ENCODE data around the gene ANKRD40. TPM values are rescaled to one million over a fixed set of nuclear protein-coding genes. Genes with fewer than 3 reads are reported as not detected.

ANKRD40 gene
- total and polyA plus RNA-seq, 12 donors = 18.2 to 56.8 (median 42.7) TPM

DNA sequence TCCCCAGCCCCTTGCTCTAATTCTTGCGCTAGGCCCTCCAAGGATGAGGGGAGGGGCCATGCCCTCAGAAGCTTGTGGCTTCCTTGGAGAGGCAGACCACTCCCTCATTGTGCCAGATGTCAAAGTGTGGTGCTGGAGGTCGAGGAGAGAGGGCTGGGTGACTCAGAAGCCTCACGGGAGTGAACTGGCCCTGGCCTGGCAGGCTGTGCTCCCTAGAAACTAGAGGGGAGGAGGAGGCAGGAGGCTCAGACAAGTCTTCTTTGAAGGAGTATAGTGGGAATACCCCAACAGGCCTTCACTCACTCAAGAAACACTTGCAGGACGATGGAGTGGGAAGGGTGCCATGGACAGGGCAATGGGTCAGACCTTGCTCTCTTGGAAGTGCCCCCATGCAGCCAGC is 18.5 kb downstream of the ANKRD40 start:
- no peak overlapping the region for H3K27ac ChIP-seq
- H3K9me3 ChIP-seq = no peaks in the 10 kb centered on the region
- no peak for DNase-seq
- intact Hi-C loops (cut with DNase I) = loop anchor here in 2 of 10 donors (5.0 to 10.0 kb wide), 2 partner anchors 137 to 204 kb away; no protein-coding TSS in a partner anchor
- H3K27me3 ChIP-seq = no peaks in the 10 kb centered on the region
- peaks cover 2 to 40% (median 13%) of the 10 kb centered on the region in 9 donors for H3K4me1 ChIP-seq
- ATAC-seq = no peak
- TF ChIP-seq, protein P1, sequence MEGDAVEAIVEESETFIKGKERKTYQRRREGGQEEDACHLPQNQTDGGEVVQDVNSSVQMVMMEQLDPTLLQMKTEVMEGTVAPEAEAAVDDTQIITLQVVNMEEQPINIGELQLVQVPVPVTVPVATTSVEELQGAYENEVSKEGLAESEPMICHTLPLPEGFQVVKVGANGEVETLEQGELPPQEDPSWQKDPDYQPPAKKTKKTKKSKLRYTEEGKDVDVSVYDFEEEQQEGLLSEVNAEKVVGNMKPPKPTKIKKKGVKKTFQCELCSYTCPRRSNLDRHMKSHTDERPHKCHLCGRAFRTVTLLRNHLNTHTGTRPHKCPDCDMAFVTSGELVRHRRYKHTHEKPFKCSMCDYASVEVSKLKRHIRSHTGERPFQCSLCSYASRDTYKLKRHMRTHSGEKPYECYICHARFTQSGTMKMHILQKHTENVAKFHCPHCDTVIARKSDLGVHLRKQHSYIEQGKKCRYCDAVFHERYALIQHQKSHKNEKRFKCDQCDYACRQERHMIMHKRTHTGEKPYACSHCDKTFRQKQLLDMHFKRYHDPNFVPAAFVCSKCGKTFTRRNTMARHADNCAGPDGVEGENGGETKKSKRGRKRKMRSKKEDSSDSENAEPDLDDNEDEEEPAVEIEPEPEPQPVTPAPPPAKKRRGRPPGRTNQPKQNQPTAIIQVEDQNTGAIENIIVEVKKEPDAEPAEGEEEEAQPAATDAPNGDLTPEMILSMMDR (IDR thresholded peaks at IDR 0.05) = no peak
- WGBS, 2 donors = 62 to 75% methylated on average over 4 of the region's 4 CpGs
- peaks cover 0 to 26% (median 20%) of the 10 kb centered on the region in 9 donors for H3K36me3 ChIP-seq
- no peak overlapping the region for H3K4me3 ChIP-seq

DNA sequence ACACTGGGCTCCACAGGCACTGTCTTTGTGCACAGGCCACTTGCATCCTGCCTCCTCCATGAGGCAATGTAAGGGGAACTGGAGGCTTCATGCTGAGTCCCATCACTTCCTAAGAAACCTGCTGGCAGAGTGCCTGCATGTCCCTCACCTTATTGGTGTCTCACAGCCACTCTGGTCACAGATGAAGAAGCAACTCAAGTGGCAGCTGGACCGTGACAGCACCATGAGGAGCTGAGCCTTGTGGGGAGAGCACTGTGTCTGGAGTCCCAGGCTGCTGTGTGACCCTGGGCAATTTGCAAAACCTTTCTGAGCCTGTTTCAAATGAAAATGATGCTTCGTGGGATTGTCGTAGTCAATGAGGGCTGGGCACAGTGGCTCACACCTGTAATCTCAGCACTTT is 19.5 kb downstream of the ANKRD40 start:
- 96 to 97% methylated on average over 3 of the region's 3 CpGs for WGBS, 2 donors
- H3K27me3 ChIP-seq = no peaks in the 10 kb centered on the region
- DNase-seq (no peak), ATAC-seq (no peak)
- intact Hi-C loops (cut with DNase I) = loop anchor here in 2 of 10 donors (5.0 to 10.0 kb wide), 2 partner anchors 136 to 203 kb away; no protein-coding TSS in a partner anchor
- no peak overlapping the region for H3K27ac ChIP-seq
- H3K9me3 ChIP-seq = no peaks in the 10 kb centered on the region
- peaks cover 2 to 40% (median 13%) of the 10 kb centered on the region in 9 donors for H3K4me1 ChIP-seq
- TF ChIP-seq, protein P1 (IDR thresholded peaks at IDR 0.05) = no peak
- no peak overlapping the region for H3K4me3 ChIP-seq
- H3K36me3 ChIP-seq = peaks cover 0 to 16% (median 9%) of the 10 kb centered on the region in 9 donors

DNA sequence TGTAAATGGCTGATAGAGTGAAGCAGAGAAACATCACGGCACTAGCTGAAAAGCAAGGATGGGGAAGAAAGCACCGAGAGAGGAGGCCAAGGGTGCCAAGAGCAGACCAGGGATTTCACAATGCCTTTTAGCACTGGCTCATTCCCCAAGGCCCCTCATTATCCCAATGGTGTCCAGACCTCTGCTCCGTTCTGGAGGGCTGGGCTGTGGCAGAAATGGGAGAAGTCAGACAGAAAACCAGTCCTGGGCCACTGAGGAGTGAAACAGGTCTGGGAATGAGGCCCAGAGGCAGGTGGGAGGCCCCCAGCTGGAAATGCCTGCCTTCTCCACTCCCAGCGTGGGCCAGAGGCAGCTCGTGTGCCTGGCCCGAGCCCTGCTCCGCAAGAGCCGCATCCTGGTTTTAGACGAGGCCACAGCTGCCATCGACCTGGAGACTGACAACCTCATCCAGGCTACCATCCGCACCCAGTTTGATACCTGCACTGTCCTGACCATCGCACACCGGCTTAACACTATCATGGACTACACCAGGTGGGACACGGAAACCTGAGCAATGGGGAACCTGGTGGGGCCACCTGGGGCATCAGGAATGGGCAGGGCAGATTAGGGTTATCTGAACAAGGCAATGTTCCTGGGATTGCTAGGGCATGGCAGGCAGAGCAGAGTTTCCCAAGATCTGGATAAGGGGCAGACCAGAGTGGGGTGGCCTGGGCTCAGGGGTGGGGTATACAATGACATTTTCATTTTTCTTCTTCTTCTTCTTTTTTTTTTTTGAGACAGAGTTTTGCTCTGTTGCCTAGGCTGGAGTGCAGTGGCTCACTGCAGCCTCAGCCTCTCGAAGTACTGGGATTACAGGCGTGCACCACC is 20.3 kb downstream of the ANKRD40 start:
- DNase-seq = no peak
- H3K4me1 ChIP-seq = peaks cover 2 to 40% (median 13%) of the 10 kb centered on the region in 9 donors
- H3K36me3 ChIP-seq = peaks cover 0 to 8% (median 1%) of the 10 kb centered on the region in 9 donors
- peak overlapping the region in 6 of 10 donors; percentile 49 to 65 (median 57) for H3K27ac ChIP-seq
- TF ChIP-seq, protein P1 (IDR thresholded peaks at IDR 0.05) = no peak
- ATAC-seq = peak in 2 of 8 donors; percentile 8 to 11
- 88 to 91% methylated on average over 16 of the region's 16 CpGs for WGBS, 2 donors
- H3K9me3 ChIP-seq = no peaks in the 10 kb centered on the region
- no peaks in the 10 kb centered on the region for H3K27me3 ChIP-seq
- intact Hi-C loops (cut with DNase I) = loop anchor here in 3 of 10 donors (2.0 to 10.0 kb wide), 3 partner anchors 49 to 203 kb away; no protein-coding TSS in a partner anchor
- H3K4me3 ChIP-seq = no peak overlapping the region

DNA sequence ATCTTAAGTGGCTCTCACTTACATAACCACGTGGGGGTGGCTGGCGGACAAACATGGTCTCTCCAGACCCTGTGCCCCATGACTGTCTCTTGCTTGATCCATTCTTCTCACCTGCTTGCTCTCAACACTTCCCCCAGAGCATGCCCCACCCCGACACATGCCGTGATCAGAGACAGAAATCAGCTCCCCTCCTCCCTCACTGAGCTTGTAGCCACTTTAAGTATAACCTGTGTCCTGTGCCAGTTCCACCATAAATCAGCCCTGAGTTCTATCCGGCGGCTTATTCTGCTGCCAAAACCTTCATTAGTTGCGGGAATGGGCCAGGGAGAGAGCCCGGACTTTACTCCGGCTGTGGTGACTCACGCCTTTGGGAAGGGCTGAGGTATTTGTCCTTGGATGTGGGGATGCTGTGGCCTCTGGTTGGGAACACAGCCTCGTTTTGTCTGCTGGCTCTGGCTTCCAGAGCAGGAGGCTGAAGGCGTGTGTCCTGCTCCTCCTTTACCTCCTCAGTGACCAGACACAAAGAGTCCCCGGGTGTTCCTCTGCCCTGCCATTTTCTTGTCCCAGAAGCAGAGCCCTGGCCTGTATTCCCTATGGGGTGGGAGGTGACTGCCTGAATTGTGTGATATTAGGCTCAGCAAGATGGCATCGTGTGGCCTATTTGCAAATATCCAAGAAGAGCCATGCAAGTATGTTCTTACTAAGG is 21.1 kb downstream of the ANKRD40 start:
- intact Hi-C loops (cut with DNase I) = loop anchor here in 3 of 10 donors (2.0 to 10.0 kb wide), 3 partner anchors 48 to 202 kb away; no protein-coding TSS in a partner anchor

More for the DNA sequence above, 21.1 kb downstream of the ANKRD40 start:
- peak overlapping the region in 7 of 10 donors; percentile 39 to 65 (median 56) for H3K27ac ChIP-seq
- ATAC-seq = peak; percentile 21 to 91 (median 77)
- no peaks in the 10 kb centered on the region for H3K9me3 ChIP-seq
- H3K36me3 ChIP-seq = no peaks in the 10 kb centered on the region
- TF ChIP-seq, protein P1 (IDR thresholded peaks at IDR 0.05) = no peak
- H3K27me3 ChIP-seq = no peaks in the 10 kb centered on the region
- WGBS, 2 donors = 49 to 57% methylated on average over 14 of the region's 14 CpGs
- peak in 1 of 2 donors; percentile 34 for DNase-seq
- peaks cover 2 to 36% (median 13%) of the 10 kb centered on the region in 9 donors for H3K4me1 ChIP-seq
- no peak overlapping the region for H3K4me3 ChIP-seq
